Measurements from ENCODE around the gene COPB1. TPM values are rescaled to one million over a fixed set of nuclear protein-coding genes. Genes with fewer than 3 reads are reported as not detected.
A peak's percentile ranks its signal among the peaks of the same experiment; 100 is the strongest.

The COPB1 gene
- total and polyA plus RNA-seq, 9 of the 15 experiments (the other 6 are each of a cell fraction or from before 2014, with no cell fraction given), result 64.7 to 188 (median 91.6) TPM

DNA sequence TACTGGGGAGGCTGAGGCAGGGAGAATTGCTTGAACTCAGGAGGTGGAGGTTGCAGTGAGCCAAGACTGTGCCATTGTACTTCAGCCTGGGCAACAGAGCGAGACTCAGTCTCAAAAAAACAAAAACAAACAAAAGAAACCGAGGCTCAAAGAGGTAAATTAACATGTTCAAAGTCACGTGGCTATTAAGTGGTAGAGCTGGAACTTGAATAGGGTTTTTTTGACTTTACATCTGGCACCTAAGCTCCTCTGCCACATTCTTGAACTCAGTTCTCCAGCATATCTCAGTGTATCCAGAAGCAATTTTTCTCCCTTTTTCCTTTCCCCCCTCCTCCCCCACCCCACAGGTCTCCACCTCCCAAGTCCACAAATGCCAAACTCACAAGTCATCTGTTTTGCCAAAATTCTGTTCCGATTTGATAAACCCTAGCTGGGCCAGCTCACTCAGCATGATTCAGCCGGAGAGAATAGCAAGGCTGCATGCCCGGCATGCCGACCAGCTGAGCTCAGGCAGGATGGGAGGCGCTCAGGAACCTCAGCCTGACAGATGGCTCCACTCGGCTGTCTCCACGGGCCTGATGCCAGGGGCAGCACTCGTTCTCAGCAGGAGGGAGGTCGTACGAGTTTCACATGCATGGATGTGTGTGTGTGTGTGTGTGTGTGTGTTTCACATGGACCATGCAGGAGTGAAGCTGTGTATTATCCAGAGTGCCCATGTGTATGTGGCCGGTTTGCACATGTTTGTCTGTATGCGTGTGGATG, 77.4 kb downstream of the COPB1 start (continued):
- TF ChIP-seq DMBX1 (CRISPR knock-in tag; IDR thresholded peaks at IDR 0.05; ENCODE audit: borderline replicate concordance) (no peak), SAFB (IDR thresholded peaks at IDR 0.05; ENCODE audit: borderline replicate concordance, low read depth, low read length) (no peak), VEZF1 (CRISPR knock-in tag; IDR thresholded peaks at IDR 0.05) (peak; percentile 81), NCOR1 (IDR thresholded peaks at IDR 0.05) (peak; percentile 83), POLR2A (conservative IDR thresholded peaks at IDR 0.05) (no peak), KLF1 (tag; IDR thresholded peaks at IDR 0.05) (no peak), SRSF3 (IDR thresholded peaks at IDR 0.05; ENCODE audit: insufficient read depth, low read length) (no peak), FOS (IDR thresholded peaks at IDR 0.05; ENCODE audit: extremely low read depth, insufficient read length) (no peak), OTX1 (CRISPR knock-in tag; IDR thresholded peaks at IDR 0.05) (no peak), ELK1 (CRISPR knock-in tag; IDR thresholded peaks at IDR 0.05) (no peak), ZC3H4 (CRISPR knock-in tag; IDR thresholded peaks at IDR 0.05; ENCODE audit: borderline replicate concordance) (no peak), ZNF143 (CRISPR knock-in tag; IDR thresholded peaks at IDR 0.05) (no peak), TEAD4 (IDR thresholded peaks at IDR 0.05; ENCODE audit: low read length) (peak; percentile 66; the same call in 1 of the 2 replicates), TEAD4 (CRISPR knock-in tag; IDR thresholded peaks at IDR 0.05; ENCODE audit: borderline replicate concordance) (no peak), GTF2B (IDR thresholded peaks at IDR 0.05; ENCODE audit: extremely low read depth, insufficient read length) (no peak), PRMT5 (CRISPR knock-in tag; IDR thresholded peaks at IDR 0.05) (no peak), ZNF316 (IDR thresholded peaks at IDR 0.05) (peak; percentile 79)
- TF ChIP-seq, protein P1, sequence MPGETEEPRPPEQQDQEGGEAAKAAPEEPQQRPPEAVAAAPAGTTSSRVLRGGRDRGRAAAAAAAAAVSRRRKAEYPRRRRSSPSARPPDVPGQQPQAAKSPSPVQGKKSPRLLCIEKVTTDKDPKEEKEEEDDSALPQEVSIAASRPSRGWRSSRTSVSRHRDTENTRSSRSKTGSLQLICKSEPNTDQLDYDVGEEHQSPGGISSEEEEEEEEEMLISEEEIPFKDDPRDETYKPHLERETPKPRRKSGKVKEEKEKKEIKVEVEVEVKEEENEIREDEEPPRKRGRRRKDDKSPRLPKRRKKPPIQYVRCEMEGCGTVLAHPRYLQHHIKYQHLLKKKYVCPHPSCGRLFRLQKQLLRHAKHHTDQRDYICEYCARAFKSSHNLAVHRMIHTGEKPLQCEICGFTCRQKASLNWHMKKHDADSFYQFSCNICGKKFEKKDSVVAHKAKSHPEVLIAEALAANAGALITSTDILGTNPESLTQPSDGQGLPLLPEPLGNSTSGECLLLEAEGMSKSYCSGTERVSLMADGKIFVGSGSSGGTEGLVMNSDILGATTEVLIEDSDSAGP (CRISPR knock-in tag; IDR thresholded peaks at IDR 0.05), result no peak
- TF ChIP-seq, protein P2, sequence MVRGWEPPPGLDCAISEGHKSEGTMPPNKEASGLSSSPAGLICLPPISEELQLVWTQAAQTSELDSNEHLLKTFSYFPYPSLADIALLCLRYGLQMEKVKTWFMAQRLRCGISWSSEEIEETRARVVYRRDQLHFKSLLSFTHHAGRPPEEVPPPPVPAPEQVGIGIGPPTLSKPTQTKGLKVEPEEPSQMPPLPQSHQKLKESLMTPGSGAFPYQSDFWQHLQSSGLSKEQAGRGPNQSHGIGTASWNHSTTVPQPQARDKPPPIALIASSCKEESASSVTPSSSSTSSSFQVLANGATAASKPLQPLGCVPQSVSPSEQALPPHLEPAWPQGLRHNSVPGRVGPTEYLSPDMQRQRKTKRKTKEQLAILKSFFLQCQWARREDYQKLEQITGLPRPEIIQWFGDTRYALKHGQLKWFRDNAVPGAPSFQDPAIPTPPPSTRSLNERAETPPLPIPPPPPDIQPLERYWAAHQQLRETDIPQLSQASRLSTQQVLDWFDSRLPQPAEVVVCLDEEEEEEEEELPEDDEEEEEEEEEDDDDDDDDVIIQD (CRISPR knock-in tag; IDR thresholded peaks at IDR 0.05), result no peak
- TF ChIP-seq, protein P3, sequence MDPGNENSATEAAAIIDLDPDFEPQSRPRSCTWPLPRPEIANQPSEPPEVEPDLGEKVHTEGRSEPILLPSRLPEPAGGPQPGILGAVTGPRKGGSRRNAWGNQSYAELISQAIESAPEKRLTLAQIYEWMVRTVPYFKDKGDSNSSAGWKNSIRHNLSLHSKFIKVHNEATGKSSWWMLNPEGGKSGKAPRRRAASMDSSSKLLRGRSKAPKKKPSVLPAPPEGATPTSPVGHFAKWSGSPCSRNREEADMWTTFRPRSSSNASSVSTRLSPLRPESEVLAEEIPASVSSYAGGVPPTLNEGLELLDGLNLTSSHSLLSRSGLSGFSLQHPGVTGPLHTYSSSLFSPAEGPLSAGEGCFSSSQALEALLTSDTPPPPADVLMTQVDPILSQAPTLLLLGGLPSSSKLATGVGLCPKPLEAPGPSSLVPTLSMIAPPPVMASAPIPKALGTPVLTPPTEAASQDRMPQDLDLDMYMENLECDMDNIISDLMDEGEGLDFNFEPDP (CRISPR knock-in tag; IDR thresholded peaks at IDR 0.05), result no peak

Data from K562 (cell line).